Neural progenitor cell (in vitro differentiated cells): ENCODE results near the gene MSH3.

Source experiments
- EZH2 ChIP-seq: fragments of 200-600 bp; sonication (generic); IDR thresholded peaks from 2 replicates; pipeline ENCODE4 v1.6.1; 2017; ENCODE audit warnings: antibody characterized with exemption, mild to moderate bottlenecking, moderate library complexity
- EZH2phosphoT487 ChIP-seq: fragments of 200-600 bp; sonication (generic); IDR thresholded peaks from 2 replicates; pipeline ENCODE4 v1.6.1; 2017; ENCODE audit warnings: antibody characterized with exemption
- TF ChIP-seq, protein P1 (sequence below): fragments of 200-600 bp; sonication (generic); IDR thresholded peaks from 2 replicates; pipeline ENCODE4 v1.5.1; 2017; ENCODE audit warnings: antibody characterized with exemption, mild to moderate bottlenecking

DNA sequence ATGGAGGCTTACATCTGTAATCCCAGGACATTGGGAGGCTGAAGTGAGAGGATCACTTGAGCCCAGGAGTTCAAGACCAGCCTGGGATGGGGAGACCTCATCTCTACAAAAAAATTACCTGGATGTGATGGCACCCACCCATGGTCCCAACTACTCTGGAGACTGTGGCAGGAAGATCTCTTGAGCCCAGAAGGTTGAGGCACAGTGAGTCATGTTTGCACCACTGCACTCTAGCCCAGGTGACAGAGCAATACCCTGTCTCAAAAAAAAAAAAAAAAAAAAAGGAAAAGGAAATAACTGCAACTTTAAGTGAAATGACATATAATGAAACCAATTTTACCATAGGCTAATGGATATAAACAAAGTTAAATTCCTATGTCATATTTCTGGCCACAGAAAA lies 152.5 kb downstream of the MSH3 start:
- TF ChIP-seq, protein P1, sequence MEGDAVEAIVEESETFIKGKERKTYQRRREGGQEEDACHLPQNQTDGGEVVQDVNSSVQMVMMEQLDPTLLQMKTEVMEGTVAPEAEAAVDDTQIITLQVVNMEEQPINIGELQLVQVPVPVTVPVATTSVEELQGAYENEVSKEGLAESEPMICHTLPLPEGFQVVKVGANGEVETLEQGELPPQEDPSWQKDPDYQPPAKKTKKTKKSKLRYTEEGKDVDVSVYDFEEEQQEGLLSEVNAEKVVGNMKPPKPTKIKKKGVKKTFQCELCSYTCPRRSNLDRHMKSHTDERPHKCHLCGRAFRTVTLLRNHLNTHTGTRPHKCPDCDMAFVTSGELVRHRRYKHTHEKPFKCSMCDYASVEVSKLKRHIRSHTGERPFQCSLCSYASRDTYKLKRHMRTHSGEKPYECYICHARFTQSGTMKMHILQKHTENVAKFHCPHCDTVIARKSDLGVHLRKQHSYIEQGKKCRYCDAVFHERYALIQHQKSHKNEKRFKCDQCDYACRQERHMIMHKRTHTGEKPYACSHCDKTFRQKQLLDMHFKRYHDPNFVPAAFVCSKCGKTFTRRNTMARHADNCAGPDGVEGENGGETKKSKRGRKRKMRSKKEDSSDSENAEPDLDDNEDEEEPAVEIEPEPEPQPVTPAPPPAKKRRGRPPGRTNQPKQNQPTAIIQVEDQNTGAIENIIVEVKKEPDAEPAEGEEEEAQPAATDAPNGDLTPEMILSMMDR = no peak
- TF ChIP-seq EZH2 (no peak), EZH2phosphoT487 (no peak)
